Stimulated activated CD8-positive, alpha-beta memory T cell treated with anti-CD3 and anti-CD28 coated beads, Interleukin-15, amount 100 ng/mL, for 1 hour (primary cell): Measurements from ENCODE around the gene TARS1.
"Not testable (repeated sequence)": the region's sequence is repeated elsewhere in the genome, so short reads cannot be mapped to it uniquely, and the experiment has no call there.

Source experiments
- DNase-seq: peaks from one replicate; pipeline ENCODE4 v3.0.0-alpha.2; 2020; ENCODE audit warnings: low read depth

TARS1 gene

DNA sequence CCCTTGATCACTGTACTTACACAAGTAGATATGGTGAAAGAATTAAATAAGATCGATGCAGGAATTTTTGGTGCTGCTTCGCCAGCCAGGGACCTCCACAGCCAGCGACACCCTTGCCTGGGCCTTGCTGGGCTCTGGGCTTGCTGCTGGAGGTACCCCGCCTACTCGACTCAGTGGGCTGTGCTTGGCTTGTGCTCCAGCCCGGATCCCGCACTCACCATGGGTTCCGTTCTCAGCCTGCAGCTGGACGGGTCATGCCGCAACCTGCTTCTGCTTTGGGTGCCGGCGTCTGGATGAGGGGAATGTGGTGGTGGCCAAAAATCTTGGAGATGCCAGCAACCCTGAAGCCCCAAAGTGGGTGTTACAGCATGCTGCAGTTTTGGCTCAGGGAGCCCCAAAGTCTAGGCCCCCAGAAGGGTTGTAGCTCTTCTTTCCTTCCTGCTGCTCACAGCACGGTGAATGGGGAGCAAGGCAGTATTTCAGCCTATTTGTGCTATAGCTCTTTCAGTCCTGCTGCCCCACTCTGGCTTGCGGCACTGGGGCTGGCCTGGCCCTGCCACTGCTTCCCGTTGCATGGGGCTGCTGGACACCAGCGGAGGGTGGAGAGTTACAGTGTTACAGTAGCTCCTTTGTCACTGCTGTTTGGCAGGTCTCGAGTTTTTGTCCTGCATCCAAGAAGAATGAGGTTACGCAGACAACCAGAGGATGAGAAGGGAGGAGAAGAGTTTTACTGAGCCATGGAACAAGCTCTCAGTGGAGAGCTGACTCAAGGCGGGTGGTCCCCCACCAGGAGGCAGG, 48.0 kb downstream of the TARS1 start:
- no peak for DNase-seq

- DNase-seq, result no peak
These were observed 48.8 kb downstream of the TARS1 start for GRCh38 chr5:33489481-33490067.

- DNase-seq, result no peak
These were observed 49.4 kb downstream of the TARS1 start for GRCh38 chr5:33490071-33490665.

DNA sequence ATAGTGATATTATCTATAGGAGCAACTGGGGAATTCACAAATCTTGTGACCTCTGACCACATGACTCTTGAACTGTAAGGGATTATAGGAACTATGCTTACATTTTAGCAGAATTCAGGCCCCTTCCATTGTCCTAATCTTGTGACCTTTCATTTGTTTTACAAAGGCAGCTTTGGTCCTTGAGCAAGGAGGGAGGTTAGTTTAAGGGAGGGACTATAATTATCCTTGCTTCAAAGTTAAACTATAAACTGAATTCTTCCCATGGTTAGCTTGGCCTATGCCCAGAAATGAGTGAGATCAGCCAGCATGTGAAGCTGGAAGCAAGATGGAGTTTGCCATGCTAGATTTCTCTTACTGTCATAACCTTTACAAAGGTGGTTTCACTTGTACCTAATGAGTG, 51.2 kb downstream of the TARS1 start:
- no peak for DNase-seq

DNA sequence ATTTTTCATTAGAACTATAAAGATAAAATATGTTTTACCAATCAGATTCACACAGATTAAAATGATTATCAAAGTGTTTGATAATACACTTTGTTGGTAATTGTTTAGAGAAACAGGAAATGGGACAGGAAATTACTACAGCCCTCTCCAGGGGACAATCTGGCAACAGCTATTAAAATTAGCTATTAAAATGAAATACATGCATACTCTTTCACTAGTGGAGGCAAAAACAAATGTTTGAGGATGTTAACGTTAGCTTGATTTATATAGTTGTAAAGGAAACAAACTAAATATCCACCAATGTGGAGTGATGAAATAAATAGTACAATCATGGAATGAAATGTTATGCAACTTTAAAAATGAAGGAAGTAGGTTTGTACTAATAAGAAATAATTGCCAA, 53.7 kb downstream of the TARS1 start:
- no peak for DNase-seq

DNA sequence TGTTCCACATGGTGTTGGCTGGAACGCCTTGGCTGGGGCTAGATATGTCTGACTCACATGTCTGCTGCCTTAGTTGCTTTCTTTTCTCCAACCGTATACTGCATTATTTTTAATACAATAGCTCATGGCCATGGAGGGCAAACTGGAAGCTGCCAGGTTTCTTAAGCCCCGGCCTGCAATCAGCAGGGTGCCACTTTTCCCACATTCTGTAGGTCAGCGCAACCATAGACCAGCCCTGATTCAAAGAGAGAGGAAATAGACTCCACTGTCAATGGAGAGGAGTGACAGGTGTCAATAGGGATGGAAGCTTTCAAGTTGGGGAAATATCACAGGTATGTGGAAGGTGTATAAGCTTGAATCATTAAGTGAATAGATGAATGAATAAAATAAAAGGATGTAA, 60.5 kb downstream of the TARS1 start:
- DNase-seq, result no peak

DNA sequence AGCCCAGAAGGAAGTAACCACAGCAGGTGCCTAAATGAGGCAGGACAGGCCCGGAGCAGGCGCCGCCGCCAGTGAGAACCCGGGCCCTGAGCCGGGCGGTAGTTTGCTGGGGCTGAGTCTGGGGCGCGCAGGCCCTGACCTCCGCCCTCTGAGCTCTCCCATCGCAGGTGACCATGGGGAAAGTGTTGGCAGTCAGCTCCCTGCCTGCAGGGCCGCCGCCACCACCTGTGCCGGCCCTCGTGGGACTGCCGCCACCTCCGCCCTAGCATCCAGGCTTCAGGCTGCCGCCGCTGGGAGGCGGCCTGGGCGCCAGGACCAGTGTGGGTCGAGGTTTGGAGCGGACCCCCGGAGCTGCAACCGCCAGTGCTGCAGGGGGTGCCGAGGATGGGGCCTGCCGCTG, 61.1 kb downstream of the TARS1 start:
- DNase-seq, result no peak

DNA sequence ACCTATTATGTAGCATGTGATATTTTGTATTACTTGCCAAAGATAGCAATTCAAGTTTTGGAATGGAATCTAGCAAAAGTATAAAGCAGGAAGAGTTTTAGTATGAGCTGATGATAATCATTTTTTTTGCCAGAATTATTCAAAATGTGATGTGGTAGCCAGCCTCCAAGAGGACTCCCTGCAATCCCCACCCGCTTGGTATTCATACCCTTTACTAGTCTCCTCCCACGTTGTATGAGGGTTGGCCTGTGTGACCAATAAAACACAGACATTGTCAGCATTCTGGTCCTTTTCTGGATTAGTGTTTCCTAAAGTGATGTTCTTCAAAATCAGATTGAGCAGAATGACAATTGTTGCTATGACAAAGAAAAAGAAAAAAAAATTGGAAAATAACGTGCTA, 63.8 kb downstream of the TARS1 start:
- DNase-seq, result no peak

- no peak for DNase-seq
These were observed 66.7 kb downstream of the TARS1 start for GRCh38 chr5:33507426-33507825.

DNA sequence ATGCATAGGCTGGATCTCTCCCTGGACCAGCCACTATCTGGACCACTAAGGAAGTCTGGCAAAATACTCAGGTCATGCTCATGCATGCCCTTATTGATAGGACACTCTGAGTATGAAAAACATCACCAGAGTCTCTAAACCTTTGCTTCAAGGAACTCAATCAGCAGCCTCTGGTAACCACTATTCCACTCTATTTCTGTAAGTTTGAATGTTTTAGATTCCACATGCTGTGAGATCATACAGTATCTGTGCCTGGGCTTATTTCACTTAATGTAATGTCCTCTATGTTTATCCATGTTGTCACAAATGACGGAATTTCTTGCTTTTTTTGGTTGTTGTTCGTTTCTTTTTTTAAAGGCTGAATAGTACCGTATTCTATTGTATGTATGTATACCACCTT, 68.3 kb downstream of the TARS1 start:
- DNase-seq, result no peak

DNA sequence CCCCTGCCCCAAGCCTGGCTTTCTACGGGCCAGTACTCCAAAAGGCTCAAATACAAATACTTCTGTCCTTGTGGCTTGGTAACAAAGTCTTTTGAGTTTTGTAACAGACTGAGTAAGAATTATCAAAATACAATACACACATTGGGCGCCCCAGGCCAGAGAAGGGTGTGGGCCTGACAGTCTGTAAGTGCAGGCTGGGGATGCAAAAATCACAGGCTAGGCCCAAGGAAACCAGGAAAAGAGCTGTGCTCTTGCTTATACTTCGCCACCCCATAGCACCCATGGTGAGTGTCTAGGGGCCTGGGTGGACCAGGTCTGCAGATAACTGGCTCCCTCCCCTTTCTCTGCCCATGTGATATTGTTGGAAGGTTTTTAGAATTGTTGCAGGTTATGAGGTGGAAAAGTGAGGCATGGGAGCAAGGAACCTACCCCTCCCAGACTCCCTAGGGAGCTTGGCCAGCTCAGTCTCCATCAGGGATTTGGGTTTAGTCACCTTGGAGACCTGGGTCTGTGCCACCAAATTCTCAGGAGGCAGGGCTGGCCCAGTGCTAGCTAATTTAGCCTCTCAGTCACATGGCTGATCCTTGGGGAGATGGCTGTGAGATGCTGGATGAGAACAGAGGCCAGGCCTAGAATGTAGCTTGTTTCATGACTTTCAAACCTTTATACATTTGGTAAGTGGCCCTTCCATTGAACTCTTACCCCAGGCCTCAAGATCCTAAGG, 72.9 kb downstream of the TARS1 start:
- DNase-seq, result no peak

GRCh38 chr5:33515366-33515765, 74.6 kb downstream of the TARS1 start:
- not testable (repeated sequence) for DNase-seq

- DNase-seq, result no peak
These were observed 75.7 kb downstream of the TARS1 start for GRCh38 chr5:33516421-33516820.
